GM20431 (cell line): Measurements from ENCODE around the gene ADARB2.

Source experiments
- in situ Hi-C: fragments of 300-500 bp; cut with MseI, MboI; formaldehyde crosslinking; loops from one replicate; pipeline ENCODE4 v1.15.0; 2020; ENCODE audit warnings: low sequenced_read_pairs; ENCODE audit not compliant: unreplicated experiment

ADARB2 gene

DNA sequence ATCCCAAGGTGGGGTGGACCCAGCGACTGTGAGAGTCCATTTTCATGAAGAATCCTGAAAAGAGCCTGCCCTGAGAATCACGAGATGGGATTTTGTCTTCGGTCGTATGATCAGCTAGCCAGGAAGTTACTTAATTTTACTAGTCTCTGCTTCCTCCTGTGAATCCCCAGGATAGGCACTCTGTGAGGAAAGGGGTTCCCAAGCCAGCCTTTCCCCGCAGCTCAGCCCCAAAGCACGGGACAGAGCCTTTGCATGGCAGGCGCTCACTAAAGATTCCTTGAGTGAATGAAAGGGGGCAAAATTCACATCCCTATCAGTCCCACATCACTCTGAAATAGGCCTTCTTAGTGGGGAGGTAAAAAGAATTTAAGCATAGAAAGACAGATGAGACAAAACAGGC is 219.6 kb downstream of the ADARB2 start:
- in situ Hi-C loops, result no loop called here

DNA sequence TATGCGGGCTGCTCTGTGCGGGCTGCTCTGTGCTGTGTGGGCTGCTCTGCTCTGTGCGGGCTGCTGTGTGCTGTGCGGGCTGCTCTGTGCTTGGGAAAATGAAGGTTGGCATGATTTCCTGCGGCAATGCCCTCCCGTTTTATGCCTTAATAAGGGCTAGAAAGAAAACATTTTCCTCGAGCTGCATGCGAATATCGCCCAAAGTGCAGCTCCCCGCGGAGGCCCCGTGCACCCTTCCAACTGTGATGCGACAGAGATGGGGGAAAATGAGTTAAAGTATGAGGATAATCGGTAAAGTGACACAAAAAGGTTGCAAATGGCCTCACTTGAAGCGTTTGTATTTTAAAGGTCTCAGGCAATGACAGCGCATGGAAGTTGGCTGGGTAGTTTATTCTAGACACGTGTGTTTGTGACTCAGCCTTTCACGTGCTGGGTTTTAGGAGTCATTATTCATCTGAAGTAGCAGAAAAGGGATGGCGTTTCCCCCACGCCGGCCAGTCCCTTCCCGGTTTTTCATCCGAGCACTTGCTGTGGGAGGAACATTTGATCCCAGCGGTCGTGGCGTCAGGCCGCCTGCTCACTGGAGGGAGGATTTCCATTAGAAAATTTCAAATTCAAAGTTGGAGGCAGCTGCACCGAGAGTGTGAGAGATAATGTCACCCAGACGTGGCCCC is 220.7 kb downstream of the ADARB2 start:
- in situ Hi-C loops, result no loop called here

GRCh38 chr10:1515780-1516491 is 221.4 kb downstream of the ADARB2 start:
- in situ Hi-C loops, result no loop called here

DNA sequence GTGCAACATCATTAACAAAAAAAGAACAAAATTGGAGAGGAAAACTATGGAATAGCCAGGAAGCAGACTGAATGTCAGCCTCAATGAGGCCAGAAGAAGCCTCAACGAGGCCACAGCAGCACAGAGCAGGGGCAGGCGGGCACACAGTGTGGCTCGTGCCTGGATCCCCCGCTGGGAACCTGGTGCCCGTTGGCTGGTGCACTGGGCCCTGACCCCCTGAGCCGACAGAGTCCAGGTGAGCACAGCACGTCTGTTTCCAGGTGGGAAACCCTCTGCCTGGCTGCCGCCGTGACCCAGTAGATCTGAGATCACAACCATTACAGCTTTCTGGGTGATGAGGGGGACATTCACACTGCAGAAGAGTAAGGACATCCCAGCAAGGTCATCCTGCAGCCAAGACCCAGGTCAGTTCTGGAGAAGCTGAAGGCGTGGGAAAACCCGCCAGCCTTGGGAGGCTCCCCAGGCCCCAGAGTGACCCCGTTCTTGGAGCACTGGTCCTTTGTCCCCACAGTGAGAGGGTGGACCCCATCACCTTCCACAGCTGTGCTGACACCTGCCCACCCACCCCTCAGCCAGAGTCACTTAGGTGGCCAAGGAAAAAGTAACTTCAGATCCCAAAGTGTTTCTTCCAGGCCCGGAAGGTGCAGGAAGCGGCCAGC is 222.1 kb downstream of the ADARB2 start:
- in situ Hi-C loops, result no loop called here

DNA sequence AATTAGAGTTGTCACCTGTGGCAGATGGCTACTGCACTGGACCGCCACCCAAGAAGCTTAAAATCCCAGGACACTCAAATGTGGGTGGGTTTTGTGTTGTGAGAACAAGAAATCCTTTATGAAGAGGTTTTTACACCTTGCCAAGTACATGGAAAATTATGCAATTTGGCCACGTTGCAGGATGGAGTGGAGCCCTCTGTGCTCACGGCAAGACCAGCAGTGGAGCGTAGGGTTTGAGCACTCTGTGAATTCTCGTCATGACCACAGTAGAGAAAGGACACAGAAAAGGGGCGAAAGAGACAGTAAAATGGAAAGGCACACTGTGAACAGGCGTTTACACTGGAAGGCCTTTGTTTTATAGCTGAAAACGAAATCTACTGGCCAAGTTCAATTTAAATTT is 222.6 kb downstream of the ADARB2 start:
- in situ Hi-C loops, result no loop called here

DNA sequence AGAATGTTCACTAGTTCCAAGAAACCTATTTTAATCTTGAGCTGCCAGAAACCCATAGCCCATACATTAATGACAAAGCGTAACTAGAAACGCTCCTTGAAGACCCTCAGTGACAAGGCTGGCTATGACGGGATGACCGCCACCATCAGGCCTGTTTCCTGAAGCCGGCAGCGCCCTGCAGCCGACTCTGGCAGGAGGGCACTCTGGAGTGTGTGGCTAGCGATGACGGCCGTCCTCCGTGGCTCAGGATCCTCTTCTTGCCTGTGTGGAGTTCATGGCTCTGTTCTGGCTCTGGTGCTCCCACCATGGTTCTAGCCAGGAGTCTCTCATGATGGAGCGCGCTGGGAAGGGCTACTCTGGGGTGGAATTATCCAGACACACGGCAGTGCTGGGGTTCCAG is 224.1 kb downstream of the ADARB2 start:
- in situ Hi-C loops, result no loop called here

- in situ Hi-C loops, result no loop called here
These were observed 228.3 kb downstream of the ADARB2 start for GRCh38 chr10:1509011-1509530.

- in situ Hi-C loops, result no loop called here
These were observed 229.2 kb downstream of the ADARB2 start for GRCh38 chr10:1508096-1508495.

DNA sequence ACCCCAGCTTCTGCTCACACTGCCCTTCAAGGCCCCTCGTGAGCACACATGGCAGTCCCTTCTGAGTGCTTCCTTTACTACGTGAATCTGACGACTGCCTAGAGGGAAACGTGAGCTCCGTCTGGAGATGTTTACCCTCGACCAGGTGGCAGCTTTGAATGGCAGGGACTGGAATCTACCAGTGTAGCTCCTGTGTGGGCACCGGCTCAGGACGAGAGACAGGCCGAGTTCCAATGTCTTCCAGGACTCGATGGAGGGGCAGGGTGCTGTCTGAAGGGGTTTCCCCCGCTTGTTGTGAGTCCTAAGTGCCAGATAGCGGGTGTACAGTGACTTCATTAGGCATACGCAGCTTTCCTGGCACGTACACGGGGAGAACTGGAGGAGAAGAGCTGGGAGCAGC is 229.9 kb downstream of the ADARB2 start:
- in situ Hi-C loops, result no loop called here

GRCh38 chr10:1504940-1505339 is 232.4 kb downstream of the ADARB2 start:
- in situ Hi-C loops, result no loop called here

GRCh38 chr10:1504286-1504685 is 233.0 kb downstream of the ADARB2 start:
- in situ Hi-C loops, result no loop called here

DNA sequence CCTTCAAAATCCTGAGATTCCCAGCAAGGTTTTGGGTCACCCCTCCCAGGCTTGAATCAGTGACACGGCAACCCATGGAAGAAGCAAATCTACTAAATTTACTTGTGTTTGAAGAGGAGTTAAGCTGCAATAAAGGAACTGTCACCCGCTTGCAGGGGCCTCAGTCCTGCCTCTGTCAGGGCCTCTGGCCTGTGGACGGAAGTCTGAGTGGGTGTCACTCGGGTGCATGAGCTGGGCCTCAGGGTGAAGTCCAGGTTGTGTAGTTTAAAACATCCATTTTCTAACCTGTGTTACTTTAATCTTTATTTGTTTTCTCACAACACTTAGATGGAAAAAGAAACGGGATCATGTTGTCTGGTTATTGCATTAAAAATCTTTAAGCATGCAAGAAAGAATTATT is 234.9 kb downstream of the ADARB2 start:
- in situ Hi-C loops, result no loop called here

DNA sequence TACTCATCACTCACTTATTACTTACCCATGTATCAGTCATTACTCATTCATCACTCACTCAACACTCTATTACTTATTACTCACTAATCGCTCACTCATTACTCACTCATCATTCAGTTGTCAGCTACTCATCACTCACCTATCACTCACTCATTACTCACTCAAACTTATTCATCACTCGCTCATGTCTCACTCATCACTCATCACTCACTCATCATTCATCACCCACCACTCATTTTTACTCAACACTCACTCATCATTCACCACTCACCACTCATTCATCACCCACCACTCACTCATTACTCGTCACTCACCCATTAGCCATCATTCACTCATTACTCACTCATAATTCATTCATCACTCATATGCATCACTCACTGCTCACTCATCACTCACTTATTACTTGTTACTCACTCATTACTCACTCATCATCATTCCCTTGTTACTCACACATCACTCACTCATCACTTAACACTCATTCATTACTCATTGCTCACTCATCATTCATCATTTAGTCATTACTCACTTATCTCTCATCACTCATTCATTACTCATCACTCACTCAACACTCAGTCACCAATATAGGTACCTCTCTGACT is 237.9 kb downstream of the ADARB2 start:
- in situ Hi-C loops, result no loop called here

- in situ Hi-C loops, result no loop called here
These were observed 238.5 kb downstream of the ADARB2 start for GRCh38 chr10:1498746-1499358.

DNA sequence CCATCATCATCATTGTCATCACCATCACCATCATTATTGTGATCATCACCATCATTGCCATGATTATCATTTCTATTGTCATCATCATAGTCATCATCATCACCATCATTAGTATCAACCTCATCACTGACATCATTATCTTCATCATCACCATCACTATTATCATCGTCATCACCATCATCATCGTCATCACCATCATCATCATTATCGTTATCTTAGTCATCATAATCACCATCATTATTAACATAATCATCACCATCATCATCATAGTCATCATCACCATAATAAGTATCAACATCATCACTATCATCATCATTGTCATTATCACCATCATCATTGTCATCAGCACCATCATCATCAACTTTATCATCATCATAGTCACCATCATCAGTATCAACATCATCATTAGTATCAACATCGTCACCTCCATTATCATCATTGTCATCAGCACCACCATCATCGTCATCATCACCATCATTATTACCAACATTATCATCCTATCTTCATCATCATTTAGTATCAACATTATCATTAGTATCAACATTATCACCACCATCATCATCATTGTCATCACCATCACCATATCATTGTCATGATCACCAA is 241.3 kb downstream of the ADARB2 start:
- in situ Hi-C loops, result no loop called here

DNA sequence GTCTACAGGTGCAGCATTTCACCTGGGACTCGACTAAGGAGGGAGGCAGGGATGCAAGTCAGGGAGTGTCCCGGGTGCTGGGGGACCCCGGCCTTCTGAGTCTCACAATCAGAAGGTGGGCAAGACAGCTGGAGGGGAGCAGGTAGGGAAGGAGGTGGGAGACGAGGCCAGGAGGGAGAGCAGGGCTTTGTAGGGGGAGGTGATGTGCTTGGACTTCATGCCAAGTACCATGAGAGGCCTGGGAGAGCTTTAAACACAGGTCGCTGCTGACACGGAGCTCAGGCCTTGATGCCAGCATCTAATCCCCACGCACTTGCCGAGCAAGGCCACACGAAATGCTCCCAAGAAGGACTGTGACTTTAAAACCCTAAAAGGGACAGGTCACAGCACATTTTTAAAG is 244.7 kb downstream of the ADARB2 start:
- in situ Hi-C loops, result no loop called here

GRCh38 chr10:1491901-1492300 is 245.4 kb downstream of the ADARB2 start:
- in situ Hi-C loops, result no loop called here

DNA sequence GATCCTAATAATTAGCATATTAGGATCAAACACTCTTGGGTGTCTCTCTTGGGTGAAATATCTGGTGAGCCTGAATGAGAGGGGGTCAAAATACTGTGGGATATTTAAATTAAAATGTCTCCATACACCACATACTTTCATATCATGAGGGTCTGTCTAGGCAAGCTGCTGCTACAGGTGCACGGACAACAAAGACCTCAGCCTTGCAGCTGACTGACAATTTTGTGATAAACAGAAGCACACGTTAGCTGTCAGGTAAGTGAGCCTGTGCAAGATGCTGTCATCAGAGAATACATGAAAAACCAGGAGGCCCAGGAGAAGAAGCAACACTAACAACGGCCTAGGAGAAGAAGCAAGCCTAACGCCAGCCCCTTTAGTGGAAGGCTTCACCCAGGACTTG is 247.5 kb downstream of the ADARB2 start:
- in situ Hi-C loops, result no loop called here

- in situ Hi-C loops, result no loop called here
These were observed 248.3 kb downstream of the ADARB2 start for GRCh38 chr10:1488970-1489548.
